GM12878 (cell line): Measurements from ENCODE around the gene PITPNM3. TPM values are rescaled to one million over a fixed set of nuclear protein-coding genes. Genes with fewer than 3 reads are reported as not detected.

Experiments used
- ATAC-seq: fragments of 200-7000 bp; cut with Tn5 transposase; 3 replicates; pipeline ENCODE4 v1.9.1; 2020; ENCODE audit warnings: mild to moderate bottlenecking, moderate library complexity
- BruUV-seq: library from RNA; stranded (reverse); fragments of 400-500 nt; replicated peaks from 2 replicates; lab custom pipeline; 2021; lab: Mats Ljungman, UMichigan
- CTCF ChIA-PET: fragments of 300-600 bp; sonication (Branson Sonifier 250); formaldehyde crosslinking; extraction: SDS; loops from one replicate; lab custom pipeline; 2021; ENCODE audit warnings: inconsistent platforms; lab: Yijun Ruan, JAX
- POLR2A ChIA-PET: fragments of 350-600 bp; formaldehyde crosslinking; extraction: SDS; loops from one replicate; lab custom pipeline; 2021; ENCODE audit warnings: inconsistent platforms; lab: Charles Lee
- RAD21 ChIA-PET: fragments of 300-600 bp; sonication (Branson Sonifier 250); formaldehyde crosslinking; loops from one replicate; lab custom pipeline; 2023; ENCODE audit warnings: antibody characterized with exemption; ENCODE audit not compliant: unreplicated experiment; lab: Charles Lee
- SMC1A ChIA-PET: fragments of 300-600 bp; sonication (Branson Sonifier 250); formaldehyde crosslinking; loops from one replicate; lab custom pipeline; 2023; ENCODE audit not compliant: unreplicated experiment, uncharacterized antibody; lab: Charles Lee
- DNase-seq: peaks from one replicate; pipeline ENCODE4 v3.0.0-alpha.2; 2011; ENCODE audit warnings: low read depth, low spot score
- FAIRE-seq: peaks from 3 replicates; lab custom pipeline; 2011; peaks lifted over from hg19 to GRCh38; lab: Jason Lieb, UNC
- H2AFZ ChIP-seq: 2 replicates; pipeline ENCODE4 v1.6.0; 2011; ENCODE audit warnings: low read depth, low read length, control low read depth; ENCODE audit not compliant: control insufficient read depth
- H3K27ac ChIP-seq: 2 replicates; pipeline ENCODE4 v1.5.1; 2011; ENCODE audit warnings: control low read depth; ENCODE audit not compliant: control insufficient read depth, insufficient read depth
- H3K27me3 ChIP-seq, 2 experiments: replicated peaks in 1 of 2; 2 replicates each; pipeline versions ENCODE4 v1.6.0 to v1.6.1; 2011; ENCODE audit warnings: low read length in 1 of 2; ENCODE audit not compliant: control insufficient read depth in 2 of 2, insufficient read depth in 2 of 2
- H3K36me3 ChIP-seq, 2 experiments: 2 replicates each; pipeline ENCODE4 v1.5.1; 2011; ENCODE audit warnings: low read length in 1 of 2; ENCODE audit not compliant: control insufficient read depth in 2 of 2, insufficient read depth in 2 of 2
- H3K4me1 ChIP-seq: 2 replicates; pipeline ENCODE4 v1.6.1; 2011; ENCODE audit warnings: mild to moderate bottlenecking, low read length, moderate library complexity, mixed read lengths; ENCODE audit not compliant: control insufficient read depth, insufficient read depth
- H3K4me2 ChIP-seq: 2 replicates; pipeline ENCODE4 v1.6.0; 2011; ENCODE audit warnings: control low read depth; ENCODE audit not compliant: control insufficient read depth, insufficient read depth
- H3K4me3 ChIP-seq: fragments of 200-600 bp; sonication (generic); 2 replicates; pipeline ENCODE4 v1.5.1; 2016
- H3K79me2 ChIP-seq: 2 replicates; pipeline ENCODE4 v1.6.0; 2011; ENCODE audit warnings: low read length; ENCODE audit not compliant: control insufficient read depth, insufficient read depth
- H3K9ac ChIP-seq: 2 replicates; pipeline ENCODE4 v1.8.0; 2011; ENCODE audit warnings: low read length, control low read depth, mixed read lengths; ENCODE audit not compliant: control insufficient read depth, insufficient read depth
- H3K9me3 ChIP-seq: replicated peaks from 3 replicates; pipeline ENCODE4 v1.5.1; 2011; ENCODE audit warnings: mild to moderate bottlenecking, low read length; ENCODE audit not compliant: control insufficient read depth, insufficient read depth
- H4K20me1 ChIP-seq: 2 replicates; pipeline ENCODE4 v1.6.0; 2011; ENCODE audit not compliant: control insufficient read depth, insufficient read depth
- BCLAF1 ChIP-seq: fragments of 450-650 bp; IDR thresholded peaks from 2 replicates; pipeline ENCODE4 v1.6.1; 2017; ENCODE audit warnings: antibody characterized with exemption, mild to moderate bottlenecking, moderate library complexity
- BRCA1 ChIP-seq: IDR thresholded peaks from 2 replicates; pipeline ENCODE4 v1.6.1; 2011; ENCODE audit warnings: low read depth, low read length, improper control_type of control experiment
- CHD2 ChIP-seq: IDR thresholded peaks from 2 replicates; pipeline ENCODE4 v1.6.1; 2011; ENCODE audit warnings: low read depth, low read length, improper control_type of control experiment, borderline replicate concordance
- CTCF ChIP-seq, 3 experiments: IDR thresholded peaks in 2 of 3; conservative IDR thresholded peaks in 1 of 3; 2 replicates each; pipeline ENCODE4 v1.5.1; 2011; ENCODE audit warnings: low read depth in 3 of 3, low read length in 3 of 3, mild to moderate bottlenecking in 3 of 3, control low read depth in 2 of 3, moderate library complexity in 2 of 3, inconsistent platforms in 1 of 3, mixed read lengths in 1 of 3; ENCODE audit not compliant: control insufficient read depth in 2 of 3, insufficient read depth in 1 of 3; ENCODE audit errors: extremely low read depth in 1 of 3
- FOXK2 ChIP-seq: fragments of 450-650 bp; IDR thresholded peaks from 2 replicates; pipeline ENCODE4 v1.6.1; 2017; ENCODE audit warnings: mild to moderate bottlenecking, moderate library complexity
- HDGF ChIP-seq: fragments of 450-650 bp; IDR thresholded peaks from 2 replicates; pipeline ENCODE4 v1.6.1; 2016; ENCODE audit warnings: antibody characterized with exemption
- PAX5 ChIP-seq: IDR thresholded peaks from 2 replicates; pipeline ENCODE4 v1.6.1; 2011; ENCODE audit warnings: low read depth, low read length, borderline replicate concordance
- POU2F2 ChIP-seq: IDR thresholded peaks from 3 replicates; pipeline ENCODE4 v1.6.1; 2011; ENCODE audit warnings: low read depth, mild to moderate bottlenecking, low read length, borderline replicate concordance
- RAD21 ChIP-seq: IDR thresholded peaks from 2 replicates; pipeline ENCODE4 v1.6.1; 2011; ENCODE audit warnings: mild to moderate bottlenecking, low read depth, low read length, moderate library complexity; ENCODE audit not compliant: insufficient read depth
- SMC3 ChIP-seq: IDR thresholded peaks from 2 replicates; pipeline ENCODE4 v1.6.1; 2011; ENCODE audit warnings: low read length, improper control_type of control experiment, borderline replicate concordance
- SP1 ChIP-seq: IDR thresholded peaks from one replicate; pipeline ENCODE4 v1.6.1; 2011; ENCODE audit warnings: low read depth, low read length
- TCF7 ChIP-seq: IDR thresholded peaks from 2 replicates; pipeline ENCODE4 v1.6.1; 2014; ENCODE audit warnings: antibody characterized with exemption, borderline replicate concordance
- WRNIP1 ChIP-seq: IDR thresholded peaks from 2 replicates; pipeline ENCODE4 v1.6.1; 2011; ENCODE audit warnings: low read depth, low read length, improper control_type of control experiment, borderline replicate concordance
- YBX1 ChIP-seq: fragments of 450-650 bp; IDR thresholded peaks from 2 replicates; pipeline ENCODE4 v1.6.1; 2016; ENCODE audit warnings: antibody characterized with exemption
- ZNF384 ChIP-seq: IDR thresholded peaks from 2 replicates; pipeline ENCODE4 v1.6.1; 2012; ENCODE audit warnings: low read depth, mild to moderate bottlenecking, low read length, improper control_type of control experiment, borderline replicate concordance
- ZNF622 ChIP-seq: fragments of 450-650 bp; IDR thresholded peaks from 2 replicates; pipeline ENCODE4 v1.6.1; 2017; ENCODE audit warnings: mild to moderate bottlenecking, inconsistent platforms
- ZZZ3 ChIP-seq: IDR thresholded peaks from 2 replicates; pipeline ENCODE4 v1.6.1; 2011; ENCODE audit warnings: low read depth; ENCODE audit not compliant: control insufficient read depth, insufficient read length
- WGBS: methylation state at CpG from one replicate; pipeline ENCODE4 v1.1.6; 2016; ENCODE audit warnings: low lambda C conversion rate; ENCODE audit not compliant: insufficient replicate concordance, insufficient coverage; ENCODE audit errors: missing lambda C conversion rate; 5-methylcytosine and 5-hydroxymethylcytosine counted together
- in situ Hi-C: fragments of 300-500 bp; cut with MboI; formaldehyde crosslinking; loops from 9 replicates; pipeline ENCODE4 v1.14.3; 2018; ENCODE audit warnings: mixed read lengths
- intact Hi-C: fragments of 100-400 bp; cut with micrococcal nuclease; formaldehyde crosslinking; loops from one replicate; pipeline ENCODE4 v1.14.2; 2022; ENCODE audit not compliant: unreplicated experiment
- polyA plus RNA-seq, 11 experiments: library from polyadenylated mRNA; depleted of rRNA in 4 of 11; unstranded in 6 of 11; stranded (reverse) in 5 of 11; fragments of >200 nt; fragmentation: Nextera tagmentation in 4 of 11; fragmentation: Illumina TruSeq in 1 of 11; extraction: Ambion mirVana in 4 of 11; extraction: Trizol in 1 of 11; gene quantifications; 1 replicate in 1 of 11; 2 replicates in 10 of 11; pipeline versions ENCODE4 v1.2.1 to v1.2.3, GENCODE V29; 2011 to 2016; ENCODE audit warnings: inconsistent platforms in 2 of 11, missing spikeins in 2 of 11, low read depth in 1 of 11
- total RNA-seq, 4 experiments: library from RNA; depleted of rRNA in 3 of 4; stranded (reverse); fragments of >200 nt in 3 of 4; fragmentation: Illumina TruSeq in 1 of 4; extraction: Trizol in 1 of 4; gene quantifications; 2 replicates each; pipeline versions ENCODE4 v1.2.1 to v1.2.3, GENCODE V29; 2013 to 2021
- TF ChIP-seq, protein P1 (sequence below): fragments of 450-650 bp; IDR thresholded peaks from 2 replicates; pipeline ENCODE4 v1.6.1; 2016; ENCODE audit warnings: mild to moderate bottlenecking

Gene PITPNM3
- total and polyA plus RNA-seq, 10 of the 15 experiments (the other 5 are each of a cell fraction or from before 2014, with no cell fraction given), result 0.02 to 0.49 (median 0.19) TPM; not detected in 1

DNA sequence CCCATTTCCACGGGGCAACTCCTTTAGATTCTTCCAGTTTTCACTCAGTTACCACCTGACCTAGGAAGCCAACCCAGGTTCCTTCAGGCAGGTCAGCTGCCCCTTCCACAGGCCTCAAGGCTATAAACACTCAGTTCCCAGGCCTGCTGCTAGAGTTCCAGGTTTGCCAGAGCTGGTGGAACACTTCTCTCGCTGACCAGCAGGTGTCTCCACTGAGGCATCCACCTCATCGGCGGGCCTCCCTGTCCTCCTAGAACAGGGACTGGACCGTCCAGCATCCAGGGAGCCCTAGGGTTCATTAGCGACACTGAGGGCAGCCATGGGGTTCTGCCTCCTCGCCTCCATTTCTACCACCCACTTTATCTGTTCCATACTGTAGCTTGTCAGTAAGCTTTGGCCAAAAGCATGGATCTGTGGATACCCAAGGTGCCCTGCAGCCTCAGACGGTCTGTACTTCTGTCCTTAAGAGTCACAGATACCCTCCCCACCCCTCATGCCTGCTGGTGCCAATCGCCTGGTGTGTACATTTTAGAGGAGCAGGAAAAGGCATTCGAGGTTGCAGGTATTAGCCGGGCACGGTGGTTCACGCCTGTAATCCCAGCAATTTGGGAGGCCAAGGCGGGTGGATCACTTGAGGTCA is 83.1 kb downstream of the PITPNM3 start:
- ChIA-PET RAD21 (interaction anchor here (0.6 to 2.9 kb wide), 6 partner anchors 129 to 363 kb away, joined by 3 to 18 read pairs (median 4); partner anchors contain the start of genes C17orf100 and MED31), SMC1A (interaction anchor here (0.8 to 3.8 kb wide), 7 partner anchors 13 to 242 kb away, joined by 3 to 12 read pairs (median 3); partner anchors contain the start of gene KIAA0753), POLR2A (interaction anchor here (0.7 to 1.6 kb wide), 2 partner anchors 9 to 165 kb away, joined by 3 to 6 read pairs; no protein-coding TSS in a partner anchor), CTCF (interaction anchor here (0.6 to 4.3 kb wide), 25 partner anchors 10 to 581 kb away, joined by 3 to 38 read pairs (median 4); partner anchors contain the start of genes C17orf100, KIAA0753, MED31 and TXNDC17)
- no peak overlapping the region for H3K27ac ChIP-seq
- no peaks in the 10 kb centered on the region for H3K4me1 ChIP-seq
- H2AFZ ChIP-seq, result no peak overlapping the region
- in situ Hi-C loops, result loop anchor here (5.0 kb wide), 1 partner anchor 174 kb away; no protein-coding TSS in a partner anchor
- no peak overlapping the region for H3K4me3 ChIP-seq
- H4K20me1 ChIP-seq, result no peaks in the 10 kb centered on the region
- ATAC-seq (peak; percentile 93), DNase-seq (no peak), FAIRE-seq (peak; percentile 83)
- no peaks in the 10 kb centered on the region for H3K9me3 ChIP-seq
- no peaks in the 10 kb centered on the region for H3K36me3 ChIP-seq
- no peaks in the 10 kb centered on the region for H3K79me2 ChIP-seq
- WGBS, result 31% methylated on average over 14 of the region's 14 CpGs
- no peak overlapping the region for H3K4me2 ChIP-seq
- no TSS peak for BruUV-seq
- no peak overlapping the region for H3K9ac ChIP-seq
- intact Hi-C loops, result loop anchor here (1.0 kb wide), 1 partner anchor 175 kb away; no protein-coding TSS in a partner anchor
- no peaks in the 10 kb centered on the region for H3K27me3 ChIP-seq
- TF ChIP-seq HDGF (no peak), WRNIP1 (no peak), FOXK2 (no peak), ZNF384 (no peak), SP1 (no peak), SMC3 (peak; percentile 82), CHD2 (no peak), RAD21 (peak; percentile 69), BCLAF1 (no peak), ZNF622 (no peak), CTCF (IDR thresholded peaks at IDR 0.05 in 2 of 3, conservative IDR thresholded peaks at IDR 0.05 in 1 of 3; ENCODE audit: control insufficient read depth in 2 of 3, extremely low read depth in 1 of 3, insufficient read depth in 1 of 3, low read depth in 3 of 3, low read length in 3 of 3) (peak; percentile 85 to 96 (median 91)), BRCA1 (no peak), PAX5 (no peak), ZZZ3 (no peak), TCF7 (no peak), POU2F2 (no peak), YBX1 (no peak)
- TF ChIP-seq, protein P1, sequence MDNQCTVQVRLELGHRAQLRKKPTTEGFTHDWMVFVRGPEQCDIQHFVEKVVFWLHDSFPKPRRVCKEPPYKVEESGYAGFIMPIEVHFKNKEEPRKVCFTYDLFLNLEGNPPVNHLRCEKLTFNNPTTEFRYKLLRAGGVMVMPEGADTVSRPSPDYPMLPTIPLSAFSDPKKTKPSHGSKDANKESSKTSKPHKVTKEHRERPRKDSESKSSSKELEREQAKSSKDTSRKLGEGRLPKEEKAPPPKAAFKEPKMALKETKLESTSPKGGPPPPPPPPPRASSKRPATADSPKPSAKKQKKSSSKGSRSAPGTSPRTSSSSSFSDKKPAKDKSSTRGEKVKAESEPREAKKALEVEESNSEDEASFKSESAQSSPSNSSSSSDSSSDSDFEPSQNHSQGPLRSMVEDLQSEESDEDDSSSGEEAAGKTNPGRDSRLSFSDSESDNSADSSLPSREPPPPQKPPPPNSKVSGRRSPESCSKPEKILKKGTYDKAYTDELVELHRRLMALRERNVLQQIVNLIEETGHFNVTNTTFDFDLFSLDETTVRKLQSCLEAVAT, result no peak
